Ovary (tissue), 10 donors: Measurements from ENCODE around the gene HSPA1L. TPM values are rescaled to one million over a fixed set of nuclear protein-coding genes. Genes with fewer than 3 reads are reported as not detected.
"Not testable (repeated sequence)": the region's sequence is repeated elsewhere in the genome, so short reads cannot be mapped to it uniquely, and the experiment has no call there.

ENCODE experiments used
- DNase-seq, 5 donors: peaks; one replicate each; pipeline ENCODE4 v3.0.0-alpha.2; 2019 to 2020
- H3K27ac ChIP-seq, 2 donors: fragments of 200-600 bp; one replicate each; pipeline versions ENCODE4 v1.5.1 to v1.8.0; 2019 to 2022
- H3K27me3 ChIP-seq: fragments of 200-600 bp; one replicate; pipeline ENCODE4 v1.8.0; 2022
- H3K36me3 ChIP-seq: fragments of 200-600 bp; sonication (generic); one replicate; pipeline ENCODE4 v1.5.1; 2019
- H3K4me1 ChIP-seq: one replicate; pipeline ENCODE4 v1.8.1; 2013; ENCODE audit warnings: mild to moderate bottlenecking, moderate library complexity; ENCODE audit not compliant: insufficient read depth
- H3K4me3 ChIP-seq: fragments of 200-600 bp; sonication (generic); one replicate; pipeline ENCODE4 v1.5.1; 2017
- H3K9me3 ChIP-seq, 2 donors: fragments of 200-600 bp in 1 of 2; sonication (generic) in 1 of 2; one replicate each; pipeline versions ENCODE4 v1.5.1 to v1.8.1; 2013 to 2019; ENCODE audit warnings: mild to moderate bottlenecking in 1 of 2, moderate library complexity in 1 of 2
- EP300 ChIP-seq: sonication (generic); formaldehyde crosslinking; IDR thresholded peaks from one replicate; pipeline ENCODE4 v1.6.1; 2017; ENCODE audit warnings: antibody characterized with exemption
- POLR2A ChIP-seq: fragments of 450-650 bp; IDR thresholded peaks from one replicate; pipeline ENCODE4 v1.6.1; 2017; ENCODE audit warnings: antibody characterized with exemption, mild to moderate bottlenecking, moderate library complexity
- WGBS, 3 donors: extraction: QIAGEN DNeasy Blood & Tissue Kit in 1 of 3; methylation state at CpG; one replicate each; pipeline versions ENCODE4 v1.1.5 to v1.1.7; 2013 to 2017; 5-methylcytosine and 5-hydroxymethylcytosine counted together
- intact Hi-C, 4 donors: fragments of 100-400 bp; cut with DNase I; formaldehyde crosslinking; loops; one replicate each; pipeline versions ENCODE4 v1.11.0 to v1.15.1; 2022 to 2023
- long read RNA-seq, 3 donors: library from polyadenylated mRNA in 2 of 3; unstranded in 2 of 3; transcript quantifications; one replicate each; pipeline ENCODE4 v2.0.0 and lab custom pipeline, GENCODE V29; 2021 to 2026
- polyA plus RNA-seq, 2 donors: library from polyadenylated mRNA; stranded (reverse); fragments of 200-250 nt in 1 of 2; fragments of 350-450 nt in 1 of 2; fragmentation: Illumina TruSeq in 1 of 2; extraction: RNeasy Lipid Tissue Mini Kit (QIAGEN cat#74804) in 1 of 2; gene quantifications; one replicate each; pipeline ENCODE4 v1.2.3, GENCODE V29; 2013 to 2014
- total RNA-seq, 7 donors: library from RNA; depleted of rRNA in 2 of 7; stranded (reverse); fragments of >200 nt in 2 of 7; fragmentation: NEBNext Ultra II Directional in 3 of 7; extraction: Animal tissue kit (Norgen Biotek cat#: 25700) in 3 of 7; gene quantifications; one replicate each; pipeline versions ENCODE4 v1.1.0 to v1.2.4, GENCODE V29; 2016 to 2023
- TF ChIP-seq, protein P1 (sequence below), 3 donors: fragments of 450-650 bp in 2 of 3; fragments of 200-600 bp in 1 of 3; IDR thresholded peaks; one replicate each; pipeline versions ENCODE4 v1.5.1 to v1.8.0; 2016 to 2022; ENCODE audit warnings: antibody characterized with exemption in 3 of 3, mild to moderate bottlenecking in 1 of 3
- donor health status: DM: no; HTN: no; CAD: no; lungs with moderate emphysema.
- donor health status: DM: no; HTN: no; CAD: no.
- donor health status: Bipolar disorder and iron deficiency.
- donor health status: DM: yes; HTN: yes; CAD: no.
- donor health status: DM: no; HTN: no; CAD: no.
- donor health status: DM: yes; HTN: yes; CAD: no.

HSPA1L gene
- total RNA-seq = 1 to 10 TPM; 1.3 to 6.1 (median 3.9) TPM
- 1 to 10 TPM; 3.2 to 6.1 TPM for polyA plus RNA-seq
- long read RNA-seq, donor 1, partial matches to known transcripts = 3 of 26 reads
- long read RNA-seq, donor 1, other reads (novel, unspliced or antisense) = 20 of 26 reads
- long read RNA-seq, donor 2, partial matches to known transcripts = 185 of 188 reads
- long read RNA-seq, donor 2, other reads (novel, unspliced or antisense) = 0 of 188 reads
- long read RNA-seq, donor 3, partial matches to known transcripts = 0 of 6 reads
- long read RNA-seq, donor 3, other reads (novel, unspliced or antisense) = 5 of 6 reads

DNA sequence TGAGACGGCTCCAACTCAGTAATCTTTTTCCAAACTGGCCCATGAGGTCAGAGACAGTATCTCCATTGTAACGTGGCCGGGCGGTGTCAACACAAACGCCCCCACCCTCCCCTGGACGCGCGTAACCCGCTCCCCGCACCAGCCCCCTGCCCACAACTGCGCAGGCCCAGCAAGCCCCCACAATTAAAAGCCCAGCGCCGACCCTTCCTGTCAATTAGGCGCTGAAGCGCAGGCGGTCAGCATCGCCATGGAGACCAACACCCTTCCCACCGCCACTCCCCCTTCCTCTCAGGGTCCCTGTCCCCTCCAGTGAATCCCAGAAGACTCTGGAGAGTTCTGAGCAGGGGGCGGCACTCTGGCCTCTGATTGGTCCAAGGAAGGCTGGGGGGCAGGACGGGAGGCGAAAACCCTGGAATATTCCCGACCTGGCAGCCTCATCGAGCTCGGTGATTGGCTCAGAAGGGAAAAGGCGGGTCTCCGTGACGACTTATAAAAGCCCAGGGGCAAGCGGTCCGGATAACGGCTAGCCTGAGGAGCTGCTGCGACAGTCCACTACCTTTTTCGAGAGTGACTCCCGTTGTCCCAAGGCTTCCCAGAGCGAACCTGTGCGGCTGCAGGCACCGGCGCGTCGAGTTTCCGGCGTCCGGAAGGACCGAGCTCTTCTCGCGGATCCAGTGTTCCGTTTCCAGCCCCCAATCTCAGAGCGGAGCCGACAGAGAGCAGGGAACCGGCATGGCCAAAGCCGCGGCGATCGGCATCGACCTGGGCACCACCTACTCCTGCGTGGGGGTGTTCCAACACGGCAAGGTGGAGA, at the start of gene HSPA1L, which contains the start of gene HSPA1A:
HSPA1L (minus strand) TSS at position 259 of the 814 bp plus-strand sequence. CDS start 3,311 bp downstream, outside the sequence.
HSPA1A (plus strand) TSS at position 519 of the 814 bp plus-strand sequence; CDS start at position 733, 214 bp downstream.
- H3K27me3 ChIP-seq = no peaks in the 10 kb centered on the region
- 1 to 2% (median 2%) methylated on average over 47 to 56 of the region's 56 CpGs for WGBS, 3 donors
- H3K36me3 ChIP-seq = no peaks in the 10 kb centered on the region
- no peaks in the 10 kb centered on the region for H3K9me3 ChIP-seq
- H3K4me3 ChIP-seq = peak within 1 kb of the TSS; percentile 59
- H3K4me1 ChIP-seq = peaks cover 2% of the 10 kb centered on the region
- peak; percentile 91 to 96 (median 94) for DNase-seq
- intact Hi-C loops = no loop called here
- H3K27ac ChIP-seq = peak within 1 kb of the TSS; percentile 95 to 99
- TF ChIP-seq POLR2A (peak; percentile 99), EP300 (peak; percentile 12)
- TF ChIP-seq, protein P1, sequence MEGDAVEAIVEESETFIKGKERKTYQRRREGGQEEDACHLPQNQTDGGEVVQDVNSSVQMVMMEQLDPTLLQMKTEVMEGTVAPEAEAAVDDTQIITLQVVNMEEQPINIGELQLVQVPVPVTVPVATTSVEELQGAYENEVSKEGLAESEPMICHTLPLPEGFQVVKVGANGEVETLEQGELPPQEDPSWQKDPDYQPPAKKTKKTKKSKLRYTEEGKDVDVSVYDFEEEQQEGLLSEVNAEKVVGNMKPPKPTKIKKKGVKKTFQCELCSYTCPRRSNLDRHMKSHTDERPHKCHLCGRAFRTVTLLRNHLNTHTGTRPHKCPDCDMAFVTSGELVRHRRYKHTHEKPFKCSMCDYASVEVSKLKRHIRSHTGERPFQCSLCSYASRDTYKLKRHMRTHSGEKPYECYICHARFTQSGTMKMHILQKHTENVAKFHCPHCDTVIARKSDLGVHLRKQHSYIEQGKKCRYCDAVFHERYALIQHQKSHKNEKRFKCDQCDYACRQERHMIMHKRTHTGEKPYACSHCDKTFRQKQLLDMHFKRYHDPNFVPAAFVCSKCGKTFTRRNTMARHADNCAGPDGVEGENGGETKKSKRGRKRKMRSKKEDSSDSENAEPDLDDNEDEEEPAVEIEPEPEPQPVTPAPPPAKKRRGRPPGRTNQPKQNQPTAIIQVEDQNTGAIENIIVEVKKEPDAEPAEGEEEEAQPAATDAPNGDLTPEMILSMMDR (IDR thresholded peaks at IDR 0.05) = peak in 1 of 3 donors; percentile 19

DNA sequence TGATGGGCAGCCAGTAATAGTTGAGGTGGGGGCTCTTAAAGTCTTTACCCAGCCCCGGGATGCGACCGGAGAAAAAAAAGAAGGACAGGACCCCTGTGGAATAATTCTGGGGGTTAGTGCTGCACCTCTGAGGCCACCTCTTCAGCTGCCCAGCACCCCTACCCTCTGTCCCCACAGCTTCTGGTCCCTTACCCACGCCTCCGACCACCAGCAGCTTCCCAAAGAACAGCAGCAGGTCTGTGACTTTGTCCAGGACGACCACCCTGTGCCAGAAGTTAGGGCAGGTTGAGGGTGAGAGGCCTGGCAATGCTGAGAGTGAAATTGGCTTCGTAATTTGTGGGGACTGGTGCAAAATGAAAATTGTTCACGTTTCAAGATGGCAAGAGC, 49.7 kb upstream of the HSPA1L start:
- TF ChIP-seq, protein P1 (IDR thresholded peaks at IDR 0.05) = no peak
- TF ChIP-seq EP300 (no peak), POLR2A (no peak)
- Histone ChIP-seq H3K36me3 (no peaks in the 10 kb centered on the region), H3K9me3 (no peaks in the 10 kb centered on the region), H3K4me1 (peaks cover 4% of the 10 kb centered on the region), H3K27ac (no peak overlapping the region), H3K27me3 (no peaks in the 10 kb centered on the region), H3K4me3 (no peak overlapping the region)
- no peak for DNase-seq
- intact Hi-C loops = loop anchor here in 2 of 4 donors (10.0 kb wide), 1 partner anchor 180 kb away; the partner anchor contains the start of gene LY6G5C (in 2 of the 2)
- WGBS, 3 donors = 80 to 87% (median 82%) methylated on average over 8 of the region's 8 CpGs

DNA sequence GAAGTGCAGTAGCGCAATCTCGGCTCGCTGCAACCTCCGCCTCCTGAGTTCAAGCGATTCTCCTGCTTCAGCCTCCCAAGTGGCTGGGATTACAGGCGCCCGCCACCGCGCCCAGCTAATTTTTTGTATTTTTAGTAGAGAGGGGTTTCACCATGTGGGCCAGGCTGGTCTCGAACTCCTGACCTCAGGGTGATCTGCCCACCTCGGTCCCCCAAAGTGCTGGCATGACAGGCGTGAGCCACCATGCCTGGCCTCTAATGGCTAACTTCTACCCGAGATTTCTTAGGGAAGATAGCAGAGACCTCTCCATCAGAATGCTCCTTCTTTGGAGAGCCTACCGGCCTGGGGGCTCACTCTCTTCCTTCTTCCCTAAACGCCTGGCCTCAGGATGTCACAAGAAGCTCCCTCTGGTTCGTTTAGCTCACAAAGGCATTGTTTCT, 49.1 kb upstream of the HSPA1L start:
- 9 to 15% (median 11%) methylated on average over 16 of the region's 16 CpGs for WGBS, 3 donors
- peak overlapping the region in 1 of 2 donors; percentile 53 for H3K27ac ChIP-seq
- H3K4me3 ChIP-seq = peak overlapping the region; percentile 40
- not testable (repeated sequence) for H3K27me3 ChIP-seq, H3K36me3 ChIP-seq, DNase-seq, H3K4me1 ChIP-seq, H3K9me3 ChIP-seq
- intact Hi-C loops = loop anchor here in 2 of 4 donors (10.0 kb wide), 1 partner anchor 179 kb away; the partner anchor contains the start of gene LY6G5C (in 2 of the 2)

DNA sequence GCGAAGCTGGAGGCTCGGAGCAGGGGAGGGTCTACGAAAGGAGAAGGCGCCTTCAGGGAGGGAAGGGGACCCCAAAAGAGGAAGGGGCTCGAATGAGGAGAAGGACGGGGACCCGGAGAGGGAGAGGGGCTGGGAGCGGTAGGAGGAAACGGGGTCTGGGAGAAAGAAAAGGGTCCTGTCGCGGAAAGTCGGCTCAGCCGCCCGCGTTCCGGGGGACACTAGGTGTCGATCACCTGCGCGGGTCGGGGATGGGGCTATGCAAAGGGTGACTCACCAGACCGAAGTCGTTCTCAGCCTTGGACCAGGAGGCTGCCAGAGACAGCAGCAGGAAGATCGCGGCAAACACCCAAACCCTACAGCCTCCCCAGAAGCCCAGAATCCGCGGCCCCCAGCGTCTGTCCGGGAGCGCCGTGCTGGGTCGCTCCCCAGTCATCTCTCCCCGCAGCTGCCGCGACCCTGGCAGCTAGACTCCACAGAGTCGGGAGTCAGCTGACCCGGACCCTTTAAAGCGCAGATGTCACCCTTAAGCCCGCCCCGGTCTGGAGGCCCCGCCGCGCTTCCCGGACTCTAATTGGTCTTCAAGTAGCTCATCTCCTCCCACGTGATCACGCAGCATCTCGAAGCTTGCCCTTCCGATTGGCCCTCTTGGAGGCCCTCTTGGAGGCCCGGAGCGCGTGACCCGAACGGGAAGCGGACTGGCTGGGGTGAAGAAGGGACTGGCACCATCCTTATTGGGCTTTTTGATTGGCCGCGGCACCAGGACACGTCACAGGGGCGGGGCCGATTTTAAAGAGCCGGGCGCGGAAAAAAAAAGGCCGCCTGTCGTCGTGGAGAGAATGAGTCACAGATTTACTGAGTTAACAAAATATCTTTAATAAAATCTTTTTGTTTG, 47.5 kb upstream of the HSPA1L start, which contains the start of gene NEU1:
NEU1 (minus strand) TSS at position 478 of the 892 bp plus-strand sequence; CDS start at position 433, 45 bp downstream.
- Histone ChIP-seq H3K9me3 (no peaks in the 10 kb centered on the region), H3K4me3 (peak within 1 kb of the TSS; percentile 53), H3K36me3 (no peaks in the 10 kb centered on the region), H3K4me1 (peaks cover 4% of the 10 kb centered on the region), H3K27ac (peak within 1 kb of the TSS; percentile 65 to 70), H3K27me3 (no peaks in the 10 kb centered on the region)
- peak; percentile 98 to 100 (median 99) for DNase-seq
- TF ChIP-seq, protein P1 (IDR thresholded peaks at IDR 0.05) = no peak
- TF ChIP-seq POLR2A (peak; percentile 97), EP300 (peak; percentile 59)
- 0 to 1% (median 1%) methylated on average over 54 to 64 of the region's 64 CpGs for WGBS, 3 donors
- intact Hi-C loops = loop anchor here in 2 of 4 donors (10.0 kb wide), 1 partner anchor 178 kb away; the partner anchor contains the start of gene LY6G5C (in 2 of the 2)
